GM18526 (cell line): ENCODE data around the gene MATN3.

Experiments used
- POLR2A ChIP-seq: IDR thresholded peaks from 3 replicates; pipeline ENCODE4 v1.6.1; 2011; ENCODE audit not compliant: insufficient read length; ENCODE audit errors: extremely low read depth

The MATN3 gene, protein sequence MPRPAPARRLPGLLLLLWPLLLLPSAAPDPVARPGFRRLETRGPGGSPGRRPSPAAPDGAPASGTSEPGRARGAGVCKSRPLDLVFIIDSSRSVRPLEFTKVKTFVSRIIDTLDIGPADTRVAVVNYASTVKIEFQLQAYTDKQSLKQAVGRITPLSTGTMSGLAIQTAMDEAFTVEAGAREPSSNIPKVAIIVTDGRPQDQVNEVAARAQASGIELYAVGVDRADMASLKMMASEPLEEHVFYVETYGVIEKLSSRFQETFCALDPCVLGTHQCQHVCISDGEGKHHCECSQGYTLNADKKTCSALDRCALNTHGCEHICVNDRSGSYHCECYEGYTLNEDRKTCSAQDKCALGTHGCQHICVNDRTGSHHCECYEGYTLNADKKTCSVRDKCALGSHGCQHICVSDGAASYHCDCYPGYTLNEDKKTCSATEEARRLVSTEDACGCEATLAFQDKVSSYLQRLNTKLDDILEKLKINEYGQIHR

GRCh38 chr2:20012282-20013125 is at the start of gene MATN3:
TSS of gene MATN3 (minus strand) at chr2:20012668. CDS start at chr2:20012631, 37 bp downstream.
- TF ChIP-seq POLR2A = no peak

- TF ChIP-seq POLR2A = no peak
These were observed 49.5 kb upstream of the MATN3 start for GRCh38 chr2:20061940-20062339.

DNA sequence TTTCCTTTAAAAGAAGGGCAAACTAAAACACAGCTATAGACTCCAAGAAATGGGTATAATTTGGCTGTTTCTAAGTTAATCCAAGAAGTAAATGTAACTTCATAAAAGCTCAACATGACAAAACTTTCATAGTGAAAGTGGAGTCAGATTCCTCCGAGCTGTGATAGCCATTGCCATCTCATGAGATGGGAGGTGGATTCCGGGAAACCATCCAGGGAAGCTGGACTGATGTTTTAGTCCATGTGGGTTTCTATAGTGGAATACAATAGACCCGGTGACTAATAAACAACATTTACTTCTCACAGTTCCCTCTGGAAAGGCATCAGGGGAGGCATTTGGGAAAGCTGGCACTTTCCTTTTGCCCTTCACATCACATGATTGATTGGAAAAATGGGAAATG is 49.0 kb upstream of the MATN3 start:
- no peak for TF ChIP-seq POLR2A

GRCh38 chr2:20060106-20060505 is 47.6 kb upstream of the MATN3 start:
- no peak for TF ChIP-seq POLR2A

DNA sequence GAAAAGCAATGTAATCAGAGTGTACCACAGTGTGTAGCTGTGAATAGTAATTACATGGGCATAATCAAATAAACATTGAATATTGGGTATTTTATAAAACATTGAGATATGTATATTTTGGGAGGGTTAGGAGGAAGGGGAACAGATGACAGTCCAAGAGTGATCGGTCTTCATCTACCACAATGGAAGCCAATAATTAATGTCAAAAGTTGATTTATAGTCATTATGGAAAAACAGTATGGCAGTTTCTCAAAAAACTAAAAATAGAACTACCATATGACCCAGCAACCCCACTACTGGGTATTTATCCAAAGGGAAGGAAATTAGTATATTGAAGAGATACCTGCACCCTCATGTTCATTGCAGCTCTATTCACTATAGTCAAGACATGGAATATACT is 44.8 kb upstream of the MATN3 start:
- no peak for TF ChIP-seq POLR2A

DNA sequence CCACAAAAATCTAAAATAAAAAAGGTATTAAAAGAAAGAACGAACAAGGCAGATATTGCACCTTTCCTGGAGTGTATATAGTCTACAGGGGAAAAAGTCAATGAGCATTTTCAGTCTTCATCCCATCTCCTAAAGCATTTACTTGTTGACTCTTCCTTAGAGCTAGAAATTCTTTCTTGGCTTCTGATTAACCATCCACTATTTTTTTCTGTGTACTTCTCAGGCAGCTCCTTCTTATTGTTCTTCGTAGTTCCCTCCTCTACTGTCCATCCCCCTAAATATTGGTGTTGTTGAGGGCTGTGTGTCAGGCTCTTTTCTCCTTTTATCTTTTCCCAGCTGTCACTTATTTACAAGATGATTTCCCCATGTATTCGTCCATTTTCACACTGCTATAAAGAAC is 42.5 kb upstream of the MATN3 start:
- no peak for TF ChIP-seq POLR2A

GRCh38 chr2:20054119-20054518 is 41.7 kb upstream of the MATN3 start:
- no peak for TF ChIP-seq POLR2A

GRCh38 chr2:20052861-20053281 is 40.4 kb upstream of the MATN3 start:
- no peak for TF ChIP-seq POLR2A

DNA sequence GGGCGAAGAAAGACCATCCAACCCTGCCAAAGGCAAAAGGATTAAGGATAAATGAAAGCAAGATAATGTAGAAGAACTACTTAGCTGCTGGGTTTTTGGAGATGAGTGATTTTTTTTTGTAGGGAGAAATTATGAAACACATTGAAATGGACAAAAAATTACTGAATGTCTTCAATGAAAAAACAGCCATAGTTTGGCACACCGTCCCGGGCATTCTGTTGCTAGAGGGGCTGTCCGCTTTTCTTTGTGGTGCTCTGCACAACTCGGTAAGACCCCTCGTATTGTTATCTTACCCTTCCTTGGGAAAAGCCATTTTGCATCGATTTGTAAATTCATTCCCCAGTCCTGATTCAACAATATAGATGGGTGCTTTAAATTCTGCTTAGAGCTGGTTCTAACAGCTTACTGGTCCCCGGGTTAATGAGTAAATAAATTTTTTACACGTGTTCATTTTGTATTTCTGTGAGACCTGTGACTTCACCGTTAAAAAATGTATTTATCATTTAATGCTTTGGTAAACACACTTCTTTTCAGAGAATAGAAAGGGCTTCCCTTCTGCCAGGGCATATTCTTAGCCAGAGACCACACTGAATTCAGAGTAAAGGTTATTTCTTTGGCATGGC is 39.9 kb upstream of the MATN3 start:
- no peak for TF ChIP-seq POLR2A

DNA sequence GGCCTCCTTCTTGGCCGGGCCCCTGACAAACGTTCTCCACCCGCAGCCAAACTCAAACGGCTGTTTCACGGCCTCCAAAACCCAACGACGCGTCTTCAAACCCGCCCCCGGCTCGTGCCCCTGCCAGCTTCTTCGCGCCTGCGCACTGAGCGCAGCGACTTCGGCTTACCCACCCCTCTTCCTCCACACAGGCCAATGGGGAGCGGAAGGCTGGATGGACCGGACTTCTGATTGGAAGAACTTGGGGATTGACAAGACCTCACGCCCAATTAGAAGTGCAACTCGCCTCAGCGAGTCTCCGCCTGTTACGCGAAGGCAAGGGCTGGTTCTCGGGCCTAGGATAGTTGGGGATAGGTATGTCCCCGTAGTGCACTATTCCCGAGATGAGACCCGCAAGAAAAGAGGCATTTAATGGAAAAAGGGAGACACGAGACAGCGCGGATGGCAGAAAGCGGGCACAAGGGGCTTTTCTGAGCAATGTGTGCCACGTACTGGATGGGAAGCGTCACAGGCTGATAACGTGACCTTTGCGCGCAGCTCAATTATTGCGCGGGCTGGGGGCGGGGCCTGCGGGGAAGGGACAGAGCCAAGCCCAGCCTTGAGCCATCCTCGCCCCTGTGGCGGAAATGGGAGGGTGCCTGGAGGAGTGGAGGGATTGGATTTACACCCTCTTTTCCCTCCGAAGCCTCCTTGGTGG is 39.2 kb upstream of the MATN3 start, which contains the start of gene LAPTM4A:
TSS of gene LAPTM4A (minus strand) at position 97 of the 697 bp plus-strand sequence. CDS start 108 bp downstream, outside the sequence.
- TF ChIP-seq POLR2A = peak; percentile 70

DNA sequence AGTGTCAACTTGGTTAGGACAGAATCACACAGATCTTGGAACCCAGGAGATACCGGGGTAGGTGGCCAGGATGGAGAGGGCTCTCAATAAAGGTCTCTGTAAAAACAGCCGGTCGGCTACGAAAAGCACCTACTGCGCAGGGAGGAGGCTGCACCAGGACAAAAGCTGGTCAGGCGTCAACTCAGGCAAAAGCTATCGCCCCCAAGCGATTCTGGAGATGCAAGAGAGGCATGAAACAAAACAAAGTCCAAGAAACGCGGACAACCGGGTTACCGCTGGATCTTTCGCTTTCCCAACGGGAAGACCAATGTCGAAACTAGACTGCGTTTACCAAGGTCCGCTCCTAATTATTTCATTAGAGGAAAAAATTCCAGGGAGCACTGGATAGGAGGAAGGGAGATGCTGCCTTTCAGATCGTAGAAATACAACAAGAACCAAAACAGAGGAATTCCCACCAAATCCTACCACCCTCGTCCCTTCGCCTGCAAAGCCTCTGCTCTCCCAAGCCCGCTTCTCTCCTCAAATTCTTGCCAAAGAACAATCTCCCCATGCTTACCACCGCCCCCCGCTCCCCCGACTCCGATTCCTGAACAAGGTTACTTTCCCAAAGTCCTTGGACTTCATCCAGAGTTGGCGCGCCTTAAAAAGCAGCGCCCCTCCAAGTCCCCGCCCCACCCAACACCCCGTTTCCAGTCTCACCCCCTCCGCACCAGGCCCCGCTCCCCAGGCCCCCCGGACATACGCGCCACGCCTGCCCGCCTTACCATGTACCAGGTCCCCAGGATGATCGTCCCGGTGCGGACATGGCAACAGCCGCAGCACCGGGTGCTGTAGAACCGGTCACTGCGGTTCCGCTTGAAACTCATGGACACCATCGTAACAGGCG is 38.4 kb upstream of the MATN3 start:
- TF ChIP-seq POLR2A = no peak

DNA sequence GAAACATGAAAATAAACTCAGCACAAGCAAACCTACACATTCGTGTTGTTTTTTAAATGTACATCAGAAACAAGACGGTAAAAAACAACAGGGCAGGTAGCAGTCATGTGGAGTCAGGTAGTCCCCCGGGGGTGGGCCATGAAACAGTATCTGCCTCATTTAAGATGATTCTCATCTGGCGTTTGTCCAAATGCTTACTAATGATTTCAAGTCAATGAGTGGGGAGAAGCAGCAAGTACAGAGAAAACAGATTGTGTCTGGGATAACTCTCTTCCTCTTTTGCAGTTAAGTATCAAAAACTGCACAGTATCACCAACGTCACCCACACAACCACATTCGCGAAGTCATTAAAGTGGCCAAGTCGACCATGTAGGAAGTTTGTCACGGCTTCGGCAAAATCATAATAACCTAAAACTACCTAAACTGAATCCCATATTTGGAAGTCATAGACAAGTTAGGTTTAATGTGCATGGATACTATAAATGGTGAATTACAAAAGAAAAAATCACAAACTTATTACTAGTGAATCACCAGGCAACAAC is 37.7 kb upstream of the MATN3 start:
- TF ChIP-seq POLR2A = no peak

- TF ChIP-seq POLR2A = no peak
These were observed 37.2 kb upstream of the MATN3 start for GRCh38 chr2:20049637-20050036.
